IMR-90 (cell line): ENCODE data around the gene TMEM235. TPM values are rescaled to one million over a fixed set of nuclear protein-coding genes. Genes with fewer than 3 reads are reported as not detected.
A peak's percentile ranks its signal among the peaks of the same experiment; 100 is the strongest.

ENCODE experiments used
- ATAC-seq: fragments of 200-7000 bp; cut with Tn5 transposase; 2 replicates; pipeline ENCODE4 v1.9.1; 2020; ENCODE audit warnings: low read depth, mild to moderate bottlenecking, moderate library complexity
- BruUV-seq: library from RNA; stranded (reverse); fragments of 400-500 nt; replicated peaks from 2 replicates; lab custom pipeline; 2021; lab: Mats Ljungman, UMichigan
- CTCF ChIA-PET: fragments of 300-600 bp; formaldehyde crosslinking; extraction: SDS; loops from one replicate; lab custom pipeline; 2021; ENCODE audit warnings: antibody characterized with exemption; lab: Yijun Ruan, JAX
- POLR2A ChIA-PET: fragments of 300-600 bp; sonication (Branson Sonifier 250); formaldehyde crosslinking; loops from one replicate; lab custom pipeline; 2022; ENCODE audit warnings: antibody characterized with exemption; ENCODE audit not compliant: unreplicated experiment; lab: Charles Lee
- DNase-seq: peaks from one replicate; pipeline ENCODE4 v3.0.0; 2013
- H2AFZ ChIP-seq: replicated peaks from 2 replicates; pipeline ENCODE3; 2013; ENCODE audit warnings: low read length, mild to moderate bottlenecking; ENCODE audit not compliant: poor library complexity
- H2AK5ac ChIP-seq: 2 replicates; pipeline ENCODE4 v1.6.1; 2013; ENCODE audit warnings: low read depth, low read length, inconsistent platforms
- H2AK9ac ChIP-seq: replicated peaks from 2 replicates; pipeline ENCODE3; 2013; ENCODE audit warnings: mild to moderate bottlenecking, low read depth, low read length, moderate library complexity; ENCODE audit not compliant: poor library complexity
- H2BK120ac ChIP-seq: 2 replicates; pipeline ENCODE4 v1.6.1; 2013; ENCODE audit warnings: low read depth, low read length, inconsistent platforms
- H2BK15ac ChIP-seq: 3 replicates; pipeline ENCODE4 v1.6.1; 2013; ENCODE audit warnings: low read depth, low read length, inconsistent platforms
- H2BK20ac ChIP-seq: 2 replicates; pipeline ENCODE4 v1.6.1; 2013; ENCODE audit warnings: low read depth, mild to moderate bottlenecking, inconsistent platforms, low read length, moderate library complexity
- H2BK5ac ChIP-seq: 2 replicates; pipeline ENCODE4 v1.6.1; 2013; ENCODE audit warnings: mild to moderate bottlenecking, low read depth, low read length, inconsistent platforms; ENCODE audit not compliant: poor library complexity, severe bottlenecking
- H3K14ac ChIP-seq: replicated peaks from 2 replicates; pipeline ENCODE4 v1.6.1; 2013; ENCODE audit warnings: low read depth, low read length, inconsistent platforms
- H3K18ac ChIP-seq: 2 replicates; pipeline ENCODE4 v1.6.1; 2013; ENCODE audit warnings: low read depth, low read length, control low read depth
- H3K23ac ChIP-seq: 2 replicates; pipeline ENCODE4 v1.6.1; 2013; ENCODE audit warnings: low read depth, low read length, inconsistent platforms
- H3K27ac ChIP-seq: 2 replicates; pipeline ENCODE4 v1.5.1; 2013; ENCODE audit warnings: mild to moderate bottlenecking, control low read depth, low read length; ENCODE audit not compliant: insufficient read depth
- H3K27me3 ChIP-seq: 2 replicates; pipeline ENCODE4 v1.6.1; 2013; ENCODE audit warnings: low read length; ENCODE audit not compliant: control insufficient read depth, insufficient read depth
- H3K36me3 ChIP-seq: 2 replicates; pipeline ENCODE4 v1.6.1; 2013; ENCODE audit warnings: low read length, mixed read lengths; ENCODE audit not compliant: control insufficient read depth, insufficient read depth
- H3K4ac ChIP-seq: 2 replicates; pipeline ENCODE4 v1.6.1; 2013; ENCODE audit warnings: low read depth, low read length, inconsistent platforms
- H3K4me1 ChIP-seq: 2 replicates; pipeline ENCODE4 v1.6.1; 2013; ENCODE audit warnings: low read length, mixed read lengths; ENCODE audit not compliant: control insufficient read depth, insufficient read depth
- H3K4me2 ChIP-seq: 2 replicates; pipeline ENCODE4 v1.6.1; 2013; ENCODE audit warnings: low read depth, mild to moderate bottlenecking, control low read depth, low read length, moderate library complexity
- H3K4me3 ChIP-seq: 2 replicates; pipeline ENCODE4 v1.5.1; 2013; ENCODE audit warnings: low read depth, mild to moderate bottlenecking, control low read depth, low read length, moderate library complexity; ENCODE audit not compliant: insufficient read depth
- H3K56ac ChIP-seq: 2 replicates; pipeline ENCODE4 v1.6.1; 2013; ENCODE audit warnings: low read length, inconsistent platforms; ENCODE audit not compliant: insufficient read depth; ENCODE audit errors: extremely low read depth
- H3K79me1 ChIP-seq, 2 experiments: 2 replicates each; pipeline ENCODE4 v1.6.1; 2013; ENCODE audit warnings: low read length in 2 of 2, inconsistent platforms in 1 of 2, low read depth in 1 of 2
- H3K9ac ChIP-seq: 2 replicates; pipeline ENCODE4 v1.6.1; 2013; ENCODE audit warnings: low read depth, low read length, control low read depth
- H3K9me1 ChIP-seq: 2 replicates; pipeline ENCODE4 v1.6.1; 2013; ENCODE audit warnings: low read length, inconsistent platforms; ENCODE audit not compliant: insufficient read depth
- H3K9me3 ChIP-seq: 2 replicates; pipeline ENCODE4 v1.6.1; 2013; ENCODE audit warnings: low read length; ENCODE audit not compliant: control insufficient read depth, insufficient read depth
- H4K20me1 ChIP-seq: 2 replicates; pipeline ENCODE4 v1.6.1; 2013; ENCODE audit warnings: low read length, inconsistent platforms; ENCODE audit not compliant: insufficient read depth
- H4K5ac ChIP-seq: 2 replicates; pipeline ENCODE4 v1.6.1; 2013; ENCODE audit warnings: mild to moderate bottlenecking, low read depth, low read length, control low read depth
- H4K8ac ChIP-seq, 2 experiments: 2 replicates each; pipeline ENCODE4 v1.6.1; 2013; ENCODE audit warnings: low read depth in 2 of 2, low read length in 2 of 2, control low read depth in 1 of 2, inconsistent platforms in 1 of 2
- H4K91ac ChIP-seq: 2 replicates; pipeline ENCODE4 v1.6.1; 2013; ENCODE audit warnings: low read depth, low read length, inconsistent platforms; ENCODE audit not compliant: insufficient read depth
- BHLHE40 ChIP-seq: fragments of 150-350 bp; IDR thresholded peaks from 2 replicates; pipeline ENCODE4 v1.6.1; 2016; ENCODE audit warnings: mild to moderate bottlenecking, low read depth, low read length
- CEBPB ChIP-seq: IDR thresholded peaks from 2 replicates; pipeline ENCODE4 v1.6.1; 2012; ENCODE audit warnings: low read depth, low read length, improper control_type of control experiment
- CHD1 ChIP-seq: IDR thresholded peaks from 2 replicates; pipeline ENCODE4 v1.6.1; 2012; ENCODE audit warnings: low read depth, low read length, improper control_type of control experiment
- CTCF ChIP-seq: conservative IDR thresholded peaks from 2 replicates; pipeline ENCODE4 v1.5.1; 2012; ENCODE audit warnings: mild to moderate bottlenecking, low read depth, low read length, improper control_type of control experiment
- ELK1 ChIP-seq: fragments of 150-350 bp; IDR thresholded peaks from 2 replicates; pipeline ENCODE4 v1.6.1; 2016; ENCODE audit warnings: low read depth, mild to moderate bottlenecking, low read length, moderate library complexity, borderline replicate concordance
- MAFK ChIP-seq: IDR thresholded peaks from 2 replicates; pipeline ENCODE4 v1.6.1; 2012; ENCODE audit warnings: low read depth, low read length, improper control_type of control experiment
- NFE2L2 ChIP-seq: fragments of 150-350 bp; IDR thresholded peaks from 2 replicates; pipeline ENCODE4 v1.6.1; 2016; ENCODE audit warnings: low read depth, mild to moderate bottlenecking, low read length
- POLR2A ChIP-seq: IDR thresholded peaks from 2 replicates; pipeline ENCODE4 v1.6.1; 2012; ENCODE audit warnings: mild to moderate bottlenecking, low read depth, low read length
- RAD21 ChIP-seq: IDR thresholded peaks from 2 replicates; pipeline ENCODE4 v1.6.1; 2012; ENCODE audit warnings: low read length, improper control_type of control experiment
- RCOR1 ChIP-seq: IDR thresholded peaks from 2 replicates; pipeline ENCODE4 v1.6.1; 2012; ENCODE audit warnings: mild to moderate bottlenecking, low read length, improper control_type of control experiment; ENCODE audit not compliant: insufficient replicate concordance
- RFX5 ChIP-seq: IDR thresholded peaks from 2 replicates; pipeline ENCODE4 v1.8.0; 2012; ENCODE audit warnings: low read depth, mild to moderate bottlenecking, low read length, moderate library complexity
- SMC3 ChIP-seq: fragments of 150-350 bp; IDR thresholded peaks from 2 replicates; pipeline ENCODE4 v1.6.1; 2016; ENCODE audit warnings: low read depth, mild to moderate bottlenecking, antibody characterized with exemption, low read length, moderate library complexity
- USF2 ChIP-seq: fragments of 150-350 bp; IDR thresholded peaks from 2 replicates; pipeline ENCODE4 v1.6.1; 2017; ENCODE audit warnings: mild to moderate bottlenecking, antibody characterized with exemption, low read length, low read depth
- WGBS, 2 experiments: methylation state at CpG; one replicate each; pipeline versions ENCODE4 v1.1.5 to v1.1.7; 2013; ENCODE audit warnings: missing lambda C conversion rate in 2 of 2; ENCODE audit not compliant: insufficient read length in 1 of 2; ENCODE audit errors: extremely low coverage in 2 of 2; 5-methylcytosine and 5-hydroxymethylcytosine counted together
- dilution Hi-C: fragments of 300-500 bp; cut with HindIII; formaldehyde crosslinking; loops from one replicate; pipeline ENCODE4 v1.14.3; 2018; ENCODE audit warnings: low sequenced_read_pairs; ENCODE audit not compliant: unreplicated experiment
- in situ Hi-C: fragments of 300-500 bp; cut with MboI; formaldehyde crosslinking; loops from 3 replicates; pipeline ENCODE4 v1.14.3; 2019; ENCODE audit warnings: low sequenced_read_pairs, inconsistent platforms, mixed read lengths
- intact Hi-C: fragments of 100-400 bp; cut with micrococcal nuclease; formaldehyde crosslinking; loops from 2 replicates; pipeline ENCODE4 v1.10.0; 2022
- polyA plus RNA-seq, 3 experiments: library from polyadenylated mRNA; depleted of rRNA; stranded (reverse); fragments of >200 nt; gene quantifications; 2 replicates each; pipeline ENCODE4 v1.2.3, GENCODE V29; 2012; ENCODE audit warnings: low replicate concordance in 1 of 3
- total RNA-seq: library from RNA; depleted of rRNA; stranded (reverse); fragments of >200 nt; gene quantifications from 2 replicates; pipeline ENCODE4 v1.2.3, GENCODE V29; 2012

Gene TMEM235
- total and polyA plus RNA-seq, 2 of the 4 experiments (the other 2 are of a cell fraction): not detected

GRCh38 chr17:78263063-78263735 is 31.8 kb downstream of the TMEM235 start:
- no peak for ATAC-seq
- in situ Hi-C loops: no loop called here
- POLR2A ChIA-PET: no interaction called here

More at GRCh38 chr17:78263063-78263735, 31.8 kb downstream of the TMEM235 start:
- DNase-seq: no peak
- Histone ChIP-seq H3K9me3 (no peaks in the 10 kb centered on the region), H2BK20ac (no peak overlapping the region), H2AK5ac (no peak overlapping the region), H3K4ac (no peak overlapping the region), H2BK5ac (no peak overlapping the region), H3K18ac (no peak overlapping the region), H3K79me1 (no peaks in the 10 kb centered on the region), H3K9ac (no peak overlapping the region), H3K56ac (no peak overlapping the region), H3K36me3 (no peaks in the 10 kb centered on the region), H2BK120ac (no peak overlapping the region), H3K4me2 (no peak overlapping the region), H2AK9ac (no peak overlapping the region), H4K8ac (no peak overlapping the region), H4K5ac (no peak overlapping the region), H3K27me3 (peaks cover 9% of the 10 kb centered on the region), H3K4me3 (no peak overlapping the region), H4K20me1 (no peaks in the 10 kb centered on the region), H3K14ac (no peak overlapping the region), H3K9me1 (no peaks in the 10 kb centered on the region), H2AFZ (peak overlapping the region; percentile 76), H3K27ac (no peak overlapping the region), H3K23ac (no peak overlapping the region), H4K91ac (no peak overlapping the region), H3K4me1 (no peaks in the 10 kb centered on the region), H2BK15ac (no peak overlapping the region)
- CTCF ChIA-PET: no interaction called here
- TF ChIP-seq USF2 (no peak), CHD1 (no peak), BHLHE40 (no peak), NFE2L2 (no peak), RCOR1 (no peak), RFX5 (no peak), CEBPB (no peak), RAD21 (no peak), MAFK (no peak), POLR2A (no peak), ELK1 (no peak), SMC3 (no peak), CTCF (no peak)
- intact Hi-C loops (no loop called here), dilution Hi-C loops (no loop called here)
- BruUV-seq: no TSS peak
- WGBS, 2 experiments: 39% methylated on average over 10 of the region's 23 CpGs; no CpG with 5 or more reads in 1 of the 2 experiments
